Omental fat pad (tissue), 4 donors: ENCODE results near the gene TNFAIP3. TPM values are rescaled to one million over a fixed set of nuclear protein-coding genes. Genes with fewer than 3 reads are reported as not detected.

ENCODE experiments used
- ATAC-seq: fragments of 150-250 bp; one replicate; pipeline ENCODE4 v1.9.1; 2016; ENCODE audit warnings: mild to moderate bottlenecking, moderate library complexity; ENCODE audit not compliant: low FRiP score
- DNase-seq: peaks from one replicate; pipeline ENCODE4 v3.0.0-alpha.2; 2019; ENCODE audit warnings: low spot score
- CTCF ChIP-seq, 3 donors: fragments of 450-650 bp; IDR thresholded peaks; one replicate each; pipeline ENCODE4 v1.5.1; 2016 to 2017; ENCODE audit warnings: antibody characterized with exemption in 3 of 3, mild to moderate bottlenecking in 3 of 3, moderate library complexity in 2 of 3
- total RNA-seq, 4 donors: library from RNA; depleted of rRNA; stranded (reverse); fragments of >200 nt; gene quantifications; one replicate each; pipeline ENCODE4 v1.1.0, GENCODE V29; 2016

TNFAIP3 gene
- total RNA-seq, 4 donors from 2014 or later: 24.2 to 250 (median 44.5) TPM

DNA sequence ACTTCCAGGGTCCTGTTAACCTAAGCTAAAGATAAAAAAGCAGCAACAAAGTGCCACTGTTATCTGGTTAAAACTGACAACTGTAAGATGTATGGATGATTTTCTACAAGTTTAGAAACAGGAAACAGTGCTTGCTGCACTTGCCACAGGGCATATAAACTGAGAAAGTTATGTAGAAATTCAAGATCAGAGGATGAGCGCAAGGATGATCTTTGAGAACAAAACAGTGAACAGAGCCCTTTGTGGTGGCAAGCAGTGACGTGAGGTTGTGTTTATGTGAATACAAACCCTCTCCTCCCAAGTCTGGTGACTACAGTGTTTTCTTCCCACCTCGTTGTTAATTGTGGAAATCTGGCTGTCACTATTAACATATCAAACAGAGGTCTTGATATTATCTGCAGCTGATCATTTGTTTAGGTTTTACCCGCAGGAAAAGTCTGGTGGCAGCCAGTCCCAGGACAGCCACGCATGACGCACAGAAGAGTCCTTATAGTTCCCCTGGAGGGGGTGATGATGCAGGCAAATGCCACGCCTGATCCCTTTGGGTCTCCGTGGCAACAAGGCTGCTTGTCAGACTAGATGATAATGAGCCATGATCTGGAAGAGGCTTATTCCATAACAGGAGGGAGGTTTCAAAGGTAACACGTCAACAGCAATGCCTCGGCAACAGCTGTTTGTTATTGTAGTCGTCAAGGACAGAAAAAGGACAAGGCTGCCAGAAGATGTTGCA, 43.1 kb upstream of the TNFAIP3 start:
- no peak for DNase-seq
- peak; percentile 67 for ATAC-seq
- no peak for TF ChIP-seq CTCF (IDR thresholded peaks at IDR 0.05)

- ATAC-seq: no peak
- no peak for DNase-seq
- TF ChIP-seq CTCF (IDR thresholded peaks at IDR 0.05): no peak
These were observed 42.5 kb upstream of the TNFAIP3 start for GRCh38 chr6:137824556-137824879.

DNA sequence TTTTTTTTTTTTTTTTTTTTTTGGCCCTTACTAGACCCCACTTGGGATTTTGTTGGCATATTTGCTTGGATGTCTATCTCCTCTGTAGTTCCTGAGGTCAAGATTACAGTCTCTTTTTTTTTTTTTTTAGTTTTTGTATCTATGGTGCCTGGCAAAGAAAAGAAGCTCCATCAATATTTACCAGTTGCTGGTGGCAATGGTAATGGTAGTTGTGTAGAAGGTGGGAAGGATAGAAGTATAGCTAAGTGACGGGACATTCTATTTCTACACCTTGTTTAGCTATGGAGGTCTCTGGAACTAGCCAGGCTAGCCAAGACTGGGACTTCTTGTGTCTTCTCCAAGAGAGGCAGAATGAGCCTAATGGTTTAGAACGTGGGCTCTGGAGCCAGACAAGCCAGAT, 42.2 kb upstream of the TNFAIP3 start:
- no peak for DNase-seq
- TF ChIP-seq CTCF (IDR thresholded peaks at IDR 0.05): no peak
- ATAC-seq: no peak

DNA sequence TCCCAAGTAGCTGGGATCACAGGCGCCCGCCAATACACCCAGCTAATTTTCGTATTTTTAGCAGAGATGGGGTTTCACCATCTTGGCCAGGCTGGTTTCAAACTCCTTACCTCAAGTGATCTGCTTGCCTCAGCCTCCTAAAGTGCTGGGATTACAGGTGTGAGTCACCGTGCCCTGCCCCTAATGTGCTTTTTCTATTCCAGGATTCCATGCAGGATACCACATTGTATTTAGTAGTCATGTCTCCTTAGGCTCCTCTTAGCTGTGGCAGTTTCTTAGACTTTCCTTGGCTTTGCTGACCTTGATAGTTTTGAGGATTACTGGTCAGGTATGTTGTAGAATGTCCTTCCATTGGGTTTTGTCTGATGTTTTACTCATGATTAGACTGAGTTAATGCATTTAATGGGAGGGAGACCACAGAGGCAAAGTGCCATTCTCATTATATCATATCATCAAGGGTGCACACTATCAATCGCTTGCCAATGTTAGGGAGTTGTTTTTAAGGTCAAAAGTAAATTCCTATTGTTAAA, 39.6 kb upstream of the TNFAIP3 start:
- no peak for TF ChIP-seq CTCF (IDR thresholded peaks at IDR 0.05)
- ATAC-seq (no peak), DNase-seq (no peak)

- TF ChIP-seq CTCF (IDR thresholded peaks at IDR 0.05): no peak
- ATAC-seq (no peak), DNase-seq (no peak)
These were observed 38.9 kb upstream of the TNFAIP3 start for GRCh38 chr6:137827977-137828810.

DNA sequence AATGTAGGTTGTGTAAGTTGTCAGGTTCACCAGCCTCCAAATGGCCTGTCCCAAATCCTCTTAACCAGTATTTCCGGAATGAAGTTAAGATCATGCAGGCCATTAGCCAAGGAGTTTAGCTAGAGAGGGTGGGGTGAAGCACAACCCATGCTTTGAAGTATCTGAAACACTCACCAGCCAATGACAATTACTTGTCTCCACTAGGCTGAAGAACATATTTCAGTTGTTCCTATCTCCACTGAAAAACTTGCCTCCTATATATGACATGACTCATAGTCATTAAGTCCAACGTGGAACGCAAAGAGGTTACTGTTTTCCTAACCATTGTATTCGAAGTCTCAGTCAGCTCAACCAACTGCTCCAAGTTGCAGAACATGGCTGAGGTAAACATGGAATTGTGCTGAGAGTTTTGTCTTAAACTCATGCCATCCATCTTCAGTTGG, 37.4 kb upstream of the TNFAIP3 start:
- no peak for DNase-seq
- ATAC-seq: no peak
- TF ChIP-seq CTCF (IDR thresholded peaks at IDR 0.05): no peak
